HS-5 (cell line): ENCODE measurements around the gene MAFF.
"Not testable (repeated sequence)": the region's sequence is repeated elsewhere in the genome, so short reads cannot be mapped to it uniquely, and the experiment has no call there.

Experiments
- DNase-seq: peaks from one replicate; pipeline ENCODE4 v3.0.0-alpha.2; 2012; ENCODE audit warnings: low read depth

The MAFF gene

DNA sequence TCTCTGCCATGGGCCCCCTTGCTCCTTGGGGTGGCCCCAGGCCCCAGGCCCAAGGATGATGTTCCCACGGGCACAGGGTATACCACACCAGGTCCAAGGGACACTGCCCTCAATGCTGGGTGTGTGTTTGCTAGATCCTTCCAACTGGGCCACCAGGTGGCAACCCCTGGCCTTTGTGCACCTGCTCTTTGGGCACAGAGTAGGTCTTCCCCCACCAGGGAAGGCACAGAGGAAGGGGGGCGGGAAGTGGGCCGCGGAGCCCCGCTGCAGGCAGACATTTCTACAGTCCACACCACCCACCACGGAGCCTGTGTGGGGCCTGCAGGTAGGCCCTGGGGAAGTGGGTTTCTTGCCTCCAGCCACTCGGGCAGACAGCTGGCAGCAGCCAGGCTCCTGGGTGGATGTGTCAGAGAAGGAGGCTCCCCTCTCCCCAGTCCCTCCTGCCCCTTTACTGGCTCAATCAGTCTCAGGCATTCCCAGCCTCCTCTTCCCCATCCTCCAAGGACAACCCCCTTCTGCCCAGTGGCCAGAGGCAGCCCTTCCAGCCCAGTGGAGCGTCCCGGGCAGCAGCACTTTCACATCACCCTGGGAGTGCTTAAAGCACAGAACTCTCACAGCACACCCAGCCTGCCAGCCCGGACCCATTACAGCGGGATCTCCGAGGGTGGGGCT lies 21.6 kb downstream of the MAFF start:
- DNase-seq = no peak

DNA sequence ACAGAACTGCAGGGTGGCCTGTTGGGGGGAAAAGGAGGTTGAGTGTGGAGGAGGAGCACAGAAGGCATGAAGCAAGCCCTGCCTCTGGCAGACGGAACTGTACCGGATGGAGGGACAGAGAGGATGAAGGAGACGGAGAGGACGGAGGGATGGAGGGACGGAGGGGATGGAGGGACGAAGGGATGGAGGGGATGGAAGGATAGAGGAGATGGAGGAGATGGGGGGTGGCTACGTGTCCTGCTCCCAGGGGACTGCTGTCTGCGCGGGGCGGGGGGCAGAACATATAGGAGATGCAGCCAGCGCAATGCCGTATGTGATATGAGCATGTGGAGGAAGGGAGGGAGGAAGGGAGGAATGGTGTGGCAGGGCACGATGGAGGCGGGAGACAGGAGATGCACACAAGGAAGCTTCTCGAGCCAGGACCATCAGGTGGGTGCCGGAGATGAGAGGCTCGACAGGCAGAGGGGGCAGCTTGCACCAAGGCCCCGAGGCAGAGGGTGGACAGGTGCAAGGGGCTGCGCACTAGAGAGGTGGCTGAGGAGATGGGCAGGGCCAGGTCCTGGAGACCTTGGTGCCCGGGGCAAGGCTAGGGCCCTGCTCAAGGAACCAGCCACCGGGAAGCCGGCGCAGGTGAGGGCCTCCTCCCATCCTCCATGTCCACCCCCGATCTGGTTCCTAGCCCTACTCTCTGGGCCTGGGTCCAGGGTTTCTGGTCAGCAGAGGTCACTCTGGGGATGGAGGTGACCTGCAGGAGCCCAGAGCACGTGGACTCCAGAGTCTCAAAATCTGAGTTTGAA lies 25.3 kb downstream of the MAFF start:
- DNase-seq = no peak

DNA sequence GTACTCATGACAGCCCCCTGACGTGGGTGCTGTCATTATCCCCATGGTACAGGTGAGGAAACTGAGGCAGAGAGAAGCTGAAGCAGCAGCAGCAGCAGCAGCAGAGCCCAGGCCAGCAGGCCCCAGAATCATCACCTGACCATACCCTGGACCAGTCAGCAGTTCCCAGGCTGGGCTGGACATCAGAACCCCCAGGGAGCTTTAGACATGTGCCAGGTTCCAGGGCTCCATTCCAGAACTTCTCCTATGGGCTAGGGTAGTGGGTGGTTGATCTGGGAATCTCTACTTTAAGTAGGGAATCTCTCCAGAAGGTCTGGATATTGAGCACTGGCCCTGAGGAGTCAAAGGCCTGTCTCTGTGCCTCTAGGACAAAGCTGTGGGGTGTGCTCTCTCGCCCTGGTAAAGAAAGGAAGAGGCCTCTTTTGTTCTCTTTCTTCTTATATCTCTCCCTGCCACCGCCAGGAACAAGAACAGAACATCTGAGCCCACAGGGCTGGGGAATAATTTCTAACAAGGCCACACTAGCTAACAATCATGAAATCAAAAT lies 26.6 kb downstream of the MAFF start:
- no peak for DNase-seq

DNA sequence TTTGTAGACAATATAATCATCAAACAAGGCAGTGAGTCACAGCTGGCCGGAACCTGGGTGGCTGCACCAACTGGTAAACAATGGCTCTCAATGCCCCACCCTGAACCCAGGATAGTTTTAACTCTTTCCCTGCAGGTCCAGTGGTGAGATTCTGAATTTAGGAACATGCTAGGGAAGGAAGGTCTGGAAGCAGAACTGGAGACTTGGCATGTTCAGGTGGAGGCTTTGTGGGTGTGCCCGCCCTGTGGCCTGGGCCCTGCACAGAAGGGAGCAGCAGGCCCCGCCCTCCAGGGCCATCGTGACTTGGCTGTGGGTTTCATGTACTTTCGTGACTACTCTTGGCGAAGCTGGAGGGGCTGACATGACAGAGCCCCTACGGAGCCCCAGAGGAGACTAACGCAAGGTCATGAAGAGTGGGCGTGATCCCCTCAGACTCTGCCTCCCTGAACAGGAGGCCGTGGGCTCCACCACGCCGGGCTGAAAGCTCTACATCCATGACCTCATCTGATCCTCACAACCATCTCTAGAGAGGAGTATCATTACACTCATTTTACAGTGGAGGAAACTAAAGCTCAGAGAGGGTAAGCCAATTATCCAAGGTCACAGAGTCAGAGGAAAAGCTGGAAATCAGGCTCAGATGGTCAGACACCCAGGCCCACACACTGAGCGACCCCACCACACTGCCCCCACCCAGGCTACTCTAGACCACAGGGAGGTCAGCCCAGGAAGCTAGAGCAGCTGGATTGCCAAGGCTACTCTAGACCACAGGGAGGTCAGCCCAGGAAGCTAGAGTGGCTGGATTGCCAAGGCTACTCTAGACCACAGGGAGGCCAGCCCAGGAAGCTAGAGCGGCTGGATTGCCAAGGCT lies 27.3 kb downstream of the MAFF start:
- DNase-seq = no peak

DNA sequence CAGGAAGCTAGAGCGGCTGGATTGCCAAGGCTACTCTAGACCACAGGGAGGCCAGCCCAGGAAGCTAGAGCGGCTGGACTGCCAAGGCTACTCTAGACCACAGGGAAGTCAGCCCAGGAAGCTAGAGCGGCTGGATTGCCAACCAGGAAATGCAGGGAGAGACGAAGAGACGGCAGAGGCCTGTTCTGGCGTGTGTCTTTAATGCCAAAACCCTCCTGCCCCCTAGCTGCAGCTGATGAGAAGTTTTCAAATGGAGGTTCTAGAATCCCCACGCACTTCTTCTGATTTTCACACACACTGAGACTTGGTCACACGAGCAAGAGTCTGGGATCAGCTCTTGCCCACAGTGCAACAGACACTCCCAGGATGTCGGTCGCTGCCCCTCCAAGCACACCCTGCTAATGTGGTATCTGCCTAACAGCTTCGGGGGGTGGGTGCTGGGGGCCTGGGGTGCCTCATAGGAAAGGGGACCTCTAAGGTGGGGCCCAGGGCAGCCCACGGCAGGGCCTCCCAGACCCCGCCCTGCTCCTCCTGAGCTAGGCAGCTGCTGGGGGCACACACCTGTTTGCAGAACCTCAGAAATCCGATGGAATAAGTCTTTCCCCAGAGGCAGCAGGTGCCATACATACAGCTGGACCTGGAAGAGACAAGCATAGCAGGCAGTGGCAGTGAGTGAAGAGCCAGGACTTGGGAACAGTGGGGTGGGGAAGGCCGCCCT lies 28.5 kb downstream of the MAFF start:
- no peak for DNase-seq

DNA sequence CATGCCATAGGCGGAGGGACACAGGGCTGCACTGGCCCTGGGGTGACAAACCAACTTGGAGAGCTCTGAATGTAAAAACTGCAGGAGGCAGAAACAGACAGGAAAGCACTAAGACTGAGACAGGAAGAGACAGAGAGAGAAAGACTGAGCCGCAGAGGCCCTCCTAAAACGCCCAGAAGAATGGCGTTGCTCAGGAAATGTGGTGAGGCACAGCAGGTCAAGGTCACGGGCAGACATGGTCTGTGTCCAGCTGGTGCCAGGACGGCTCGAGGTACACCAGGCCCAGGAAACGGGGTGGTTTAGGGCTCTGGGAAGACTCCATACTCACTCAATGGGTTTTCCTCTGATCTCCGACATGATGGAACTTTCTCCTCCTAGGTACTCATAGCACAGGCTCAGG lies 29.1 kb downstream of the MAFF start:
- DNase-seq = no peak

DNA sequence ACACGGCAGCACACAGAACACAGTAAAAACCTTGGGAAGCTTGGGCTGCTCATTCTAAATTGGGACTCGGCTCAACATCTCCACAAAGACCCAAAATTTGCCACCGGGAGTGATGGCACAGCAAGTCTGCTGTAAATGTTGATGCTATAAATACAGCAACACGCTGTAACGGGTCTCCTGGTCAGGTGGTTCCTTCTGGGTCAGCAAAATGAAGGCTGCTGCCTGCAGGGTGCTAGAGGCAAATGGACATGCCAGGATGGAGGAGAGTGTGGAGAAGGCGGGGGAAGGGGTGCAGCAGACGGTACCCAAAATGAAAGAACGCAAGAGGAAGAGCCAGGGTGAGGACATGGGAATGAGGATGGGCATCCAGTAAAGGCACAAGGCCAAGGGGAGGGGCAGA lies 30.4 kb downstream of the MAFF start:
- DNase-seq = no peak

DNA sequence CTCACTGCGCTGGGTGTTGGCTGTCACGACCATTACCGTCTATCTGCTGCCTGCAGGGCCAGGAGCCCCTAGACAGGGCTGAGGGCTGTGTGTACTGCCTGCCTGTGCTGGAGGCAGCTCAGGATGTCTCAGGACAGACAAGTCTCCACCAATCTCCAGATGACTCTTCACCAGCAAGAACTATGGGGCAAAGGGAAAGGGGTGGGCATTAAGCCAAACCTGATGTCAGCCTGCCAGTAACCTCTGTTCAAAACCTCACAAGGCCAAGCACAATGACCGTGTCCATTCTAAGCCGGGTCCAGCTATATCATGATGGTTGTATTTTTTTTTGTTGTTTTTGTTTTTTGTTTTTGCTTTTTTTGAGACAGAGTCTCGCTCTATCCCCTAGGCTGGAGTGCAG lies 31.6 kb downstream of the MAFF start:
- no peak for DNase-seq

DNA sequence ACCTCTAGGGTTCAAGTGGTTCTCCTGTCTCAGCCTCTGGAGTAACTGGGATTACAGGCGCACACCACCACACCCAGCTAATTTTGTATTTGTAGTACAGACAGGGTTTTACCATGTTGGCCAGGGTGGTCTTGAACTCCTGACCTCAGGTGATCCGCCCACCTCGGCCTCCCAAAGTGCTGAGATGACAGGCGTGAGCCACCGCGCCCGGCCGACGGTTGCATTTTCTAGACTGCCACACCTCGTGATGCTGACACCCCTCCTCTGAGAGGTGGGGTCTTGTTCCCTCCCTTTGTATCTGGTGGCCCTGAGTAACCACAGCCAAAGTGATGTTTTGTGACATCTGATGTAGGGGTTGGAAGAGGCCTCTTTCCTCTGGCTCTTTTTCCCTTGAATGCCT lies 32.1 kb downstream of the MAFF start:
- not testable (repeated sequence) for DNase-seq

DNA sequence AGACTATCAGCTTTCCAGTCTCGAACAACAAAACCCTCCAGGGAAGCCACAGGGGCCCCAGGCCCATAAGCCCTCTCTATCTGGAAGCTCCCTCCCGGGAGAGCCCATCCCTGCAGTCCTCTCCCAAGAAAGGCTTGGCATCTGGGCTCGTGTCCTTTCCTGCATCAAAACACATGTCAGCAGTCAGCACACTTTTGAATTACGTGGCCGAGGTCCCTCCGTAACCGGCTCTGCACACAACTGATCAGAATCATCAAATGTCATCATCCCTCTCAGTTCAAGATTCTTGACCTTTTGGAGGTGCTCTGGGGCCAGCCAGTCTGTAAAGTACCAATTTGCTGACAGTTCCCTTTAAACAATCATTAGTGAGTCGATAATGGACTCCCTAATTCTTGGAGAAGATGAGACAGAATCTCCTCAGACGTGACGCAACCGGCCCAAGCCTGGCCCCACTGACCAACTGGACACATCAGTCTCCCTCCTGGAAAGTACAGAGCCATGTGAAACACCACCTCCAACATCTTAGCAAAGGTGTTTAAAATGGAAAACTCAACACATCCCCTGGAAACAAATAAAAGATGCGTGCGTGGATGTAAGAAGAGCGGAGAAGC lies 33.6 kb downstream of the MAFF start:
- DNase-seq = no peak

DNA sequence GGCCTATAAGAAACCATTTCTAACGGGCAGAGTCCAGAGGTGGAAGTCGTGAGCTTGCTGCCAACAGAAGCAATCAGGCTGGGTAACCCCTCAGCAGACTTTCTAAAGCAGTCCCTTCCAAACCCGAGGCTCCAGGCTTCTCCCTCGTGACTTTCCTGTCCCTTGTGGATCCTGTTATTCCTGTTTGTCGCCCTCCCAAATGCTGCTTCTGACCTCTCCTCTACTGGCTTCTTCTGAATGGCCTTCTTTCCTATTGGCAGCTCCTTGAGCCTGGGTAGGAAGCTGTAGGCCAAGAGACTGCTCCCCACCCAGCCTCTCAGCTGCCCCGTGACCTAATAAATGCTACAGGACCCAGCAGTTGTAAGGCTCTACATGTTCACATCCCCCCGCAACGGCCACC lies 35.0 kb downstream of the MAFF start:
- DNase-seq = no peak

DNA sequence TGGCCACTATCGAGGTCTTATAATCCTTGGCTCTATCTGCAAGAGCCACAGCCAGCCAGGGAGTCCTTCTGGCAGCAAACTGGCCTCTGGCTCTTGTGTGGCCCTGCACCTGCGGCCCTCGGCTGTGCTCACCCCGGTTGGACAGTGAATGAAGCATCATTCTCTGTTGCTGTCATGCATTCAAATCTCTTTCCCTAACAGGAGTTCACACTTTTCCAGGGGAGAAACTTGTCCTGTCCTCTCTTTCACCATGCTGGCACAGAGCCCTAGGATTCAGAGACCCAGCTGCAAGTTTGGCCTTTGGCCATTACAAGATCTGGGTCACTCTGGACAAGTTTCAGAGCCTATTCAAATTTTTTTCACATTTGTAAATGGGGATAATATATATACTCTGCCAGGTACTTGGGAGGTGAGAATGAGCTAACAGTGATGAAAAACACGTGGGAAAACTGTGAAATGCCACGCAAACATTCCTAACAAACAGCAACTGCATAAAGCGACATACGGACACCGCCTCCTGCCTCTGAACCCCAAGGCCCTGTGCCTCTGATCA lies 36.8 kb downstream of the MAFF start:
- DNase-seq = peak; percentile 80

DNA sequence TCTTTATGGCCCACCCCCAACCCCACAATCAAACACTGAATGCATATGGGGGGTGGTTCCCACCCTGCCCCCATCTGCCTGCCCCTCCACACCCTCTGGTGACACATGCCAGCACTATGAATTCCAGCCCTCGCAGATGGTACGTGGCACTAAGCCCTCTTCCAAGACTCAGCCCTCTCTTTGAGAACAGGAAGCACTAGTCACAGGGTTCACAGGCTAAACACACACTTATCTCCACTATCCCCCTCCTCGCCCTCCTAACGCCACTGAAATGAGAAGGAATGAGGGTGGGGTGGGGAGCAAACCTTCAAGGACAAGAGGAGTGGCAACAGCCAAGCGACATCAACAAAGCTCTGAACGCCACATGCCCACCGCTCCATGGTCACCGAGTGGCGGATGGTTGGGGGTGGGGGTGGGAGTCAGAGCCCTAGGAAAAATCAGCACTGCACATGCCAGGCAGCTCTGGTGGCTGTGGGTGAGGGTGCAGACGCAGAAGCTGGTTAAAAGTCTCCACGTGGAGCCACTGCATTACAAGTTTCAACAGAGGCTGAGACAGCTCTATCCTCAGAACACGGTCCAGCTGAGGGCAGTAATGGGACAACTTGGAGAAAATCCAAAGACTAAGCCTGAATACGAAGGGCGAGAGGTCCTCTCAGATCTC lies 37.4 kb downstream of the MAFF start:
- DNase-seq = peak; percentile 96

DNA sequence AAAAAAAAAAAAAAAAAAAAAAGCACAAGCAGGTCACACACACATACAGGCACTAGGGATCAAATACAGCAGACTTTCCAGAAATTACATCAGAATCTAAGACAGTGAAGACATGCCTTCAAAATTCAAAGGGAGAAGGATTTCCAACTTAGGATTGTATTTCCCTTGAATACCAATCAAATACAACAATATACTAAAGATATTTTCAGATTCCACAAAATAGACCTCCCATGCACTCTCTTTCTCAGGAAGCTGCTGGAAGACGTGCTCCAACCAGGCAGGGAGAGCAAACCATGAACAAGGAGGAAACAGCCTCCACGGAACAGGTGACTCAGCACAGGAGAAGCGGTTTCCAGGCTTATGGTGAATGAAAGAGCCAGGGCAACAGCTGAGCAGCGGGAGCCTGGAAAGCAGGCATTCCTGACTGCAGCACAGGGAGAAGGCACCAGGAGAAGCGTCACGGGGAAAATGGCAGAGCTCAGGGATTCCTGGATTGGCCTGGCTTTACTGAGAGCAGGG lies 39.0 kb downstream of the MAFF start:
- DNase-seq = peak; percentile 77

DNA sequence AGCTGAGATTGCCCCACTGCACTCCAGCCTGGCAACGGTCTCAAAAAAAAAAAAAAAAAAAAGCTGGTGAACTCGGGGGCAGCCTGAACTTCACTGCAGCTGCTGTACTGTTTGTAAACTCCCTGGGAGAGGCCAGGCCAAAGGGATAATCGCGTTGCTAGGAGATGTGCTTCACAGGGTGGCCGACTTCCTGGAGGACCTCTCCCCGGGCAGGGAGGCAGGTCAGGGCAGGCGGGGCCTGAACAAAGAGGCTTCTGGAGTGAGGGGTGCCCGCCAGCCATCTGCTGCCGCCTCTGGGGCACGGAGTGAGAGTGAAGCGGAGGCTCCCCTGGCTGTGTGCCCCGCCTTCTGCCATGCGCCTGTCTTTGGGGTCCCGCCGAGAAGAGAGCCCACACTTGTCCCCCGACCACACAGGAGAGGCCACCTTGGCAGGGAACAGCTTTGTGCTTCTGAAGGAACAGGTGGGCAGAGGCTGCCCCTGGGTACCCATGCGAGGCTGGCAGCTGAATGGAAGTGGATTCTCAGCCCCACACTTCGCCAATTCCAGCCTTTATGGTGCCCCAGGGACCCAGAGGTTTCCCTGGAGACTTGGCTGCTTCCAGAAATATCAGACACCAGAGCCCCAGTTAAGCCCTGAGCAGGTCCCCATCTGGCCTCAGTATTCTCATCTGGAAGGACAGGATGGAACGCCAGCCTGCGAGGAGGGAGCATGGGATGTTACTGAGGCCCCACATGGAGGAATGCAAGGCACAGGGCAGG lies 41.4 kb downstream of the MAFF start:
- DNase-seq = no peak

DNA sequence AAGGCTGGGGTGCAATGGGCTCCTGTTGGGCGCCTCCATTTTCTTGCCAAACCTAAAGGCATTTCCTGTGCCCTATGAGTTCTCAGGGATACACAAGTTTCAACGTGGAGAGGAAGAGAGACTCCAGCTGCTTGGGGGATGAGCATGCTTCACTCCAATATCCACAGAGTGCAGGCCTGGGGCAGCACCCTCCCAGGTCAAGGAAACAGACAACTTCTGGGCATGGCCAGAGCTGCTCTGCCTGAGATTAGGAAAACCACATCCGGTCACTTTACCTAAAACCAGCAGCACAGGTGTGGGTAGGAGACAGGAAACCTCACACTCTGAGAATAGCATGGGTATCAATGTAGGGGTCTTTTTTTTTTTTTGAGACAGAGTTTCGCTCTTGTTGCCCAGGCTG lies 42.3 kb downstream of the MAFF start:
- no peak for DNase-seq

DNA sequence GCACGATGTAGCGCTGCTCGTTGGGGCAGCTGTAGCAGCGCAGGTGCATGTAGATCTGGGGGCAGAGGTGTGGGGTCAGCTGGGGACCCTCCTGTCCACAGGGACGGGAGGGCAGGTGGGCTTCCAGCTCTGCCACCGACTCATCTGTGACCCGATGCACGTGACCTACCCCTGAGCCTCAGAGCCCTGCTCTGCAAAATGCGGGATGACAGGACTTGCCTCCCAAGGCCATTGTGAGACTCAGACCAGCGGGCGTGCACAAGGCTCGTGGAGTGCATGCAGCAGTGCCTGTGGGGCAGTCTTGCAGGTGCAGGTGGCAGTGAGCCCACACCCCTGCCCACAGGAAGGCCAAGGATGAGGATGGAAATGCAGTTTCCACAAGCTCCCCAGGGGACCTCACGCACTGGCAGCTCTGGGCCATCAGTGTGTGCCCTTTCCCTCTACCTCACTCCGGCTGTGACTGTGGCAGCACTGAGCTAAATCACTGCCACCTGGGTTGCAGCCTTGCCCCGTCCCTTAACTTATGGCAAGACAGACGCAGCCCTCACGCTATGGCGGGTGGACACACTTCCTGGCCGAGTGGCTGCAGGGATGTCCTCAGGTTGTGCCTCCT lies 44.4 kb downstream of the MAFF start:
- DNase-seq = no peak

DNA sequence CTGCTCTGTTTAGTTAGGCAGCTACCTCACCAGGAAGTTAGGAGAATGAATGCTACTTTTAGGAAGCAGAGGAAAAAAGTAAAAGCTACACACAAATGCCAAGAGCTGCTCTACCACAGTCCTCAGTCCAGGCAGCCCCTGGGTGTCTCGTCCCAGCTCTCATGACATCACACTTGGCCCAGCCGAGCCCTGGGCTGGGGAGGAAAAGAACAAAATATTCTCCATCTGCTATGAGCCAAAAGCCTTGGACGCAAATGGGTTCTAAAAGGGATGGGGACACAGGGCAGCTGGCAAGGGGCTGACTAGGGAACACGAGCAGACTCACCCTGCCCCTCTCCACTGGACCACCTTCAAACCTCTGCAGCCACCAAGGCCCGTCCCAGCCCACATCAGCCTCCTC lies 44.9 kb downstream of the MAFF start:
- DNase-seq = no peak

DNA sequence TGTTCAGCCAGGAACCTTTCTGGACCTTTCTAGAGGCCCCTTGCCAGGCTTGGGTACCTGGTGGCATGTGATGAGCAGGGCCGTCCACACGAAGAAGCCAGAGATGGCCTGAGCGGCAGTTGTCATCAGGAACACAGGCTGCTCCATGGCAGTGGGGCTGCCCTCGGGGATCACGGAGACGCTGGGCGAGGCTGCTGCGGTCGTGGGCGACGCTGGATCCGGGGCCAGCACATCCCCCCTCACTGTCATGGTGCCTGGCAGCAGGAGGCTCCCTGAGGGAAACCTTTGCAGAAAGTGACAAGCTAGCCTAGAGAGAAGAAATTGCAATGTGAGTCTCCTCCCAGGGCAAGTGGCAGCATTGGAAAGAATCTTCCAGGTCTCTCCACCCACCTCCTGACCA lies 45.9 kb downstream of the MAFF start:
- no peak for DNase-seq
